MCF 10A (cell line): ENCODE results near the gene PACSIN1. TPM values are rescaled to one million over a fixed set of nuclear protein-coding genes. Genes with fewer than 3 reads are reported as not detected.
A peak's percentile ranks its signal among the peaks of the same experiment; 100 is the strongest.

Source experiments
- BruUV-seq: library from RNA; stranded (reverse); fragments of 400-500 nt; replicated peaks from 2 replicates; lab custom pipeline; 2021; lab: Mats Ljungman, UMichigan
- CTCF ChIA-PET: fragments of 300-600 bp; sonication (Branson Sonifier 250); formaldehyde crosslinking; extraction: SDS; loops from one replicate; lab custom pipeline; 2021; ENCODE audit warnings: antibody characterized with exemption, inconsistent platforms; lab: Yijun Ruan, JAX
- POLR2A ChIA-PET: fragments of 300-600, 350-650 bp; sonication (Branson Sonifier 250); formaldehyde crosslinking; extraction: SDS; loops from one replicate; lab custom pipeline; 2020; ENCODE audit warnings: antibody characterized with exemption, inconsistent platforms; lab: Yijun Ruan, JAX
- DNase-seq: peaks from one replicate; pipeline ENCODE4 v3.0.0-alpha.2; 2018; ENCODE audit not compliant: unreplicated experiment
- H3K27ac Mint-ChIP-seq: one replicate; pipeline ENCODE4 v1.8.0; 2022; ENCODE audit warnings: mild to moderate bottlenecking, low read depth, mixed read lengths; ENCODE audit not compliant: unreplicated experiment
- H3K27me3 Mint-ChIP-seq: one replicate; pipeline ENCODE4 v1.8.0; 2022; ENCODE audit warnings: mixed read lengths; ENCODE audit not compliant: insufficient read depth, unreplicated experiment
- H3K36me3 Mint-ChIP-seq: one replicate; pipeline ENCODE4 v1.8.0; 2022; ENCODE audit warnings: mild to moderate bottlenecking, moderate library complexity, mixed read lengths; ENCODE audit not compliant: insufficient read depth, unreplicated experiment
- H3K4me1 Mint-ChIP-seq: one replicate; pipeline ENCODE4 v1.8.0; 2022; ENCODE audit warnings: mixed read lengths; ENCODE audit not compliant: insufficient read depth, unreplicated experiment
- H3K4me3 Mint-ChIP-seq: one replicate; pipeline ENCODE4 v1.8.0; 2022; ENCODE audit warnings: mild to moderate bottlenecking, moderate library complexity, mixed read lengths; ENCODE audit not compliant: unreplicated experiment
- H3K9me3 Mint-ChIP-seq: one replicate; pipeline ENCODE4 v1.8.0; 2022; ENCODE audit warnings: mixed read lengths; ENCODE audit not compliant: unreplicated experiment
- intact Hi-C: fragments of 100-400 bp; cut with micrococcal nuclease; formaldehyde crosslinking; loops from 2 replicates; pipeline ENCODE4 v1.14.1; 2022
- total RNA-seq: library from RNA; stranded (reverse); gene quantifications from 2 replicates; pipeline ENCODE4 v1.2.3, GENCODE V29; 2022
- TF ChIP-seq, protein P1 (sequence below): fragments of 200-600 bp; IDR thresholded peaks from one replicate; pipeline ENCODE4 v1.8.0; 2022; ENCODE audit warnings: antibody characterized with exemption, mild to moderate bottlenecking; ENCODE audit not compliant: unreplicated experiment

Gene PACSIN1
- total RNA-seq, 1 experiment from 2014 or later: not detected

DNA sequence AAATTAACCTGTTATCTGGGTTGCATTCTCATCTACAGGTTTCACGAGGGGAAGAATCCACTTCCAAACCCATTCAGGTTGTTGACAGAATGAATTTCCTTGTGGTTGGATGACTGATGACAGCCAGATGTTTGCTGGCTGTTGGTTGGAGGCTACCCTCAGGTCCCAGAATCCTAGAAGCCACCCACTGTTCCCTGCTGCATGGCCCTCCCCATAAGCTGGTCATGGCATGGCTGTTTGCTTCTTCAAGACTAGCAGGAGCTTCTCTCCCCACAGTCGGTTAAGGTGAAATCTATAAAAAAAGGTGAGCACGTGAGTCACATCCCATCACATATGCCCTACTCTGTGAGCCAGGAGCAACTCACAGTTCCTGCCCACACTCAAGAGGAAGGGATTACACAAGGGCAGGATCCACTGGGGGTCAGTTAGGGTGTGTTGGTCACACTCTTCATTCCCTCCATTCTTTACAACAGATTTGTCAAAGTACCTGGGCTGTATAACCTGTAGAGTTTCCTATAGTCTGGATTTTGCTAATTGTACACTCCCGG is 20.5 kb upstream of the PACSIN1 start:
- Mint-ChIP-seq H3K9me3 (no peaks in the 10 kb centered on the region), H3K27me3 (no peaks in the 10 kb centered on the region), H3K36me3 (no peaks in the 10 kb centered on the region), H3K4me1 (no peaks in the 10 kb centered on the region), H3K27ac (no peak overlapping the region), H3K4me3 (no peak overlapping the region)
- CTCF ChIA-PET: interaction anchor here (0.6 to 5.1 kb wide), 2 partner anchors 15 to 250 kb away, joined by 3 to 22 read pairs; no protein-coding TSS in a partner anchor
- intact Hi-C loops: no loop called here
- no TSS peak for BruUV-seq
- DNase-seq: peak; percentile 32
- TF ChIP-seq, protein P1, sequence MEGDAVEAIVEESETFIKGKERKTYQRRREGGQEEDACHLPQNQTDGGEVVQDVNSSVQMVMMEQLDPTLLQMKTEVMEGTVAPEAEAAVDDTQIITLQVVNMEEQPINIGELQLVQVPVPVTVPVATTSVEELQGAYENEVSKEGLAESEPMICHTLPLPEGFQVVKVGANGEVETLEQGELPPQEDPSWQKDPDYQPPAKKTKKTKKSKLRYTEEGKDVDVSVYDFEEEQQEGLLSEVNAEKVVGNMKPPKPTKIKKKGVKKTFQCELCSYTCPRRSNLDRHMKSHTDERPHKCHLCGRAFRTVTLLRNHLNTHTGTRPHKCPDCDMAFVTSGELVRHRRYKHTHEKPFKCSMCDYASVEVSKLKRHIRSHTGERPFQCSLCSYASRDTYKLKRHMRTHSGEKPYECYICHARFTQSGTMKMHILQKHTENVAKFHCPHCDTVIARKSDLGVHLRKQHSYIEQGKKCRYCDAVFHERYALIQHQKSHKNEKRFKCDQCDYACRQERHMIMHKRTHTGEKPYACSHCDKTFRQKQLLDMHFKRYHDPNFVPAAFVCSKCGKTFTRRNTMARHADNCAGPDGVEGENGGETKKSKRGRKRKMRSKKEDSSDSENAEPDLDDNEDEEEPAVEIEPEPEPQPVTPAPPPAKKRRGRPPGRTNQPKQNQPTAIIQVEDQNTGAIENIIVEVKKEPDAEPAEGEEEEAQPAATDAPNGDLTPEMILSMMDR: no peak
- POLR2A ChIA-PET: interaction anchor here (0.5 kb wide), 1 partner anchor 196 kb away, joined by 3 read pairs; no protein-coding TSS in a partner anchor

DNA sequence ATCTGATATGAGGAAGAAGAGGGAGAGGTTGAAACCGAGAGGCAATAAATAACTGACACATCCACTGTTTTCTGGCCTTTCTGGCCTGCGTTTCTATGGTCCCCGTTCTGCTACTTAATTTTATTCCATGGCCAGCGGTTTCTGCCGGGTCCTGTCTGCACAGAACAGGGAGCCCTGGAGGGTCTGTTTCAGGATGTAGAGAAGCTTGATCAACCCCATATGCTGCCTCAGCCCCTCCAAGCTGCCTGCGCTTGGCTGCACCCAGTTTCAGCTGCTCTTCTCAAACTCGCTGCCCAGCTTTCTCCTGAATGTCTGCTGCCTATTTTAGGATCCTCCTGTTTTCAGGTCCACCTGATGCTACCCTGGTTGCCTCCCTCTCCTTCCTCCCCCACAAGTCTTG is 18.5 kb upstream of the PACSIN1 start:
- no peak for DNase-seq
- H3K4me1 Mint-ChIP-seq: no peaks in the 10 kb centered on the region
- intact Hi-C loops: no loop called here
- no TSS peak for BruUV-seq
- H3K9me3 Mint-ChIP-seq: peaks cover 7% of the 10 kb centered on the region
- no peaks in the 10 kb centered on the region for H3K27me3 Mint-ChIP-seq
- CTCF ChIA-PET: interaction anchor here (0.5 to 5.1 kb wide), 4 partner anchors 13 to 760 kb away, joined by 3 to 22 read pairs (median 3); no protein-coding TSS in a partner anchor
- H3K27ac Mint-ChIP-seq: no peak overlapping the region
- POLR2A ChIA-PET: no interaction called here
- H3K36me3 Mint-ChIP-seq: no peaks in the 10 kb centered on the region
- H3K4me3 Mint-ChIP-seq: no peak overlapping the region
- TF ChIP-seq, protein P1: no peak

DNA sequence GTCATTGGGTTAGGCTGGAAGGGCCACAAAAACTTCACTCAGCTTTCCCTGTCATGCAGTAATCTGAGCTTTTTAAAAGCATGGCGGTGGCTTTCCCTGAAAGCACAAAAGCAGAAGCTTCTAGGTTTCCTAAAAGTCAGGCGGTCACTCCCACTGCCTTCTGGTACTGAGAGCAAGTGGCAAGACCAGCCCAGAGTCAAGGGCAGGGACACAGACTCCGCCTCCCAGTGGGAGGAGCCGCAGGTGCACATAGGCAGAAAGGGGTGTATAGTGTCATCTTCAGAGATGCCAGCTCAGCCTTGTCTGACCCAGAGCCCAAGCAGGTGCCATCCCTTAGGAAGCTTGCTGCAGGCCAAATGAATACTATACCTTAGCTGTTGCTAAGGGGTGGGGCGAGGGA is 18.0 kb upstream of the PACSIN1 start:
- CTCF ChIA-PET: interaction anchor here (0.6 to 5.1 kb wide), 3 partner anchors 12 to 759 kb away, joined by 3 to 22 read pairs (median 3); no protein-coding TSS in a partner anchor
- no peak overlapping the region for H3K27ac Mint-ChIP-seq
- BruUV-seq: no TSS peak

DNA sequence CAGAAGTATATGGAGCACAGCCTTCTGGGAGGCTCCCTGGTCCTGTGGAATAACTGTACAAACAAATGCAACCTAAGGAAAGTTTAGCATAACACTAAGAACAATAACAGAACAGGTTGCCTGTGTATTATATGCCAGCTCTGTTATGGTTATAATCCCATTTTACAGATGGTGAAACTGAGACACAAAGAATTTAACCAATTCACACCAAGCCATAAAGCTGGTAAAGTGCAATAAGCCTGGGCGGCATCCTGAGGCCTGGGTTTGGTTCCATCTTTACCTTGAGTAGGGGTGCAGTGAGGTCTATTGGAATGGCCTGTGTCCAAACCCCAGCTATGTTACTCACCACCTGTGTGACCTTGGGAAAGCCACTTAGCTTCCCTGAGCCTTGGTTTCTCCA is 14.7 kb upstream of the PACSIN1 start:
- H3K4me1 Mint-ChIP-seq: no peaks in the 10 kb centered on the region
- BruUV-seq: no TSS peak
- no peak for DNase-seq
- no peak overlapping the region for H3K4me3 Mint-ChIP-seq
- CTCF ChIA-PET: interaction anchor here (1.2 kb wide), 1 partner anchor 8 kb away, joined by 9 read pairs; no protein-coding TSS in a partner anchor
- no peaks in the 10 kb centered on the region for H3K27me3 Mint-ChIP-seq
- no peak overlapping the region for H3K27ac Mint-ChIP-seq
- H3K9me3 Mint-ChIP-seq: peaks cover 7% of the 10 kb centered on the region
- H3K36me3 Mint-ChIP-seq: no peaks in the 10 kb centered on the region
- intact Hi-C loops: no loop called here
- POLR2A ChIA-PET: interaction anchor here (1.3 kb wide), 1 partner anchor 25 kb away, joined by 3 read pairs; the partner anchor contains the start of gene RPS10
- TF ChIP-seq, protein P1: no peak

More for the DNA sequence above, 18.0 kb upstream of the PACSIN1 start:
- TF ChIP-seq, protein P1: no peak
- peaks cover 7% of the 10 kb centered on the region for H3K9me3 Mint-ChIP-seq
- intact Hi-C loops: no loop called here
- no peak overlapping the region for H3K4me3 Mint-ChIP-seq
- no peaks in the 10 kb centered on the region for H3K36me3 Mint-ChIP-seq
- POLR2A ChIA-PET: no interaction called here
- no peaks in the 10 kb centered on the region for H3K4me1 Mint-ChIP-seq
- peak; percentile 27 for DNase-seq
- H3K27me3 Mint-ChIP-seq: no peaks in the 10 kb centered on the region
